ENCODE measurements around the gene MTHFR. TPM values are rescaled to one million over a fixed set of nuclear protein-coding genes. Genes with fewer than 3 reads are reported as not detected.
A peak's percentile ranks its signal among the peaks of the same experiment; 100 is the strongest.

The MTHFR gene
- total RNA-seq, 1 donor from 2014 or later, result 45.4 TPM

GRCh38 chr1:11793819-11794218 is 11.9 kb downstream of the MTHFR start:
- no peak overlapping the region for H3K27ac ChIP-seq

GRCh38 chr1:11792106-11792505 is 13.7 kb downstream of the MTHFR start:
- DNase-seq, result peak; percentile 76
- Histone ChIP-seq H3K9me3 (no peaks in the 10 kb centered on the region), H3K27ac (peak overlapping the region; percentile 90), H3K27me3 (no peaks in the 10 kb centered on the region), H3K4me1 (peaks cover 64% of the 10 kb centered on the region), H3K36me3 (peaks cover 37% of the 10 kb centered on the region), H3K4me3 (no peak overlapping the region)
- TF ChIP-seq, protein P1, sequence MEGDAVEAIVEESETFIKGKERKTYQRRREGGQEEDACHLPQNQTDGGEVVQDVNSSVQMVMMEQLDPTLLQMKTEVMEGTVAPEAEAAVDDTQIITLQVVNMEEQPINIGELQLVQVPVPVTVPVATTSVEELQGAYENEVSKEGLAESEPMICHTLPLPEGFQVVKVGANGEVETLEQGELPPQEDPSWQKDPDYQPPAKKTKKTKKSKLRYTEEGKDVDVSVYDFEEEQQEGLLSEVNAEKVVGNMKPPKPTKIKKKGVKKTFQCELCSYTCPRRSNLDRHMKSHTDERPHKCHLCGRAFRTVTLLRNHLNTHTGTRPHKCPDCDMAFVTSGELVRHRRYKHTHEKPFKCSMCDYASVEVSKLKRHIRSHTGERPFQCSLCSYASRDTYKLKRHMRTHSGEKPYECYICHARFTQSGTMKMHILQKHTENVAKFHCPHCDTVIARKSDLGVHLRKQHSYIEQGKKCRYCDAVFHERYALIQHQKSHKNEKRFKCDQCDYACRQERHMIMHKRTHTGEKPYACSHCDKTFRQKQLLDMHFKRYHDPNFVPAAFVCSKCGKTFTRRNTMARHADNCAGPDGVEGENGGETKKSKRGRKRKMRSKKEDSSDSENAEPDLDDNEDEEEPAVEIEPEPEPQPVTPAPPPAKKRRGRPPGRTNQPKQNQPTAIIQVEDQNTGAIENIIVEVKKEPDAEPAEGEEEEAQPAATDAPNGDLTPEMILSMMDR (IDR thresholded peaks at IDR 0.05), result no peak
- peak; percentile 42 for ATAC-seq
- intact Hi-C loops (cut with DNase I), result no loop called here

More at GRCh38 chr1:11793819-11794218, 11.9 kb downstream of the MTHFR start:
- intact Hi-C loops (cut with DNase I), result no loop called here
- Histone ChIP-seq H3K4me3 (no peak overlapping the region), H3K9me3 (no peaks in the 10 kb centered on the region), H3K36me3 (peaks cover 49% of the 10 kb centered on the region), H3K27me3 (no peaks in the 10 kb centered on the region), H3K4me1 (peaks cover 56% of the 10 kb centered on the region)
- TF ChIP-seq, protein P1 (IDR thresholded peaks at IDR 0.05), result no peak
- DNase-seq, result peak; percentile 58
- ATAC-seq, result no peak

- peaks cover 63% of the 10 kb centered on the region for H3K4me1 ChIP-seq
Observed at GRCh38 chr1:11790880-11791715, 14.7 kb downstream of the MTHFR start.

DNA sequence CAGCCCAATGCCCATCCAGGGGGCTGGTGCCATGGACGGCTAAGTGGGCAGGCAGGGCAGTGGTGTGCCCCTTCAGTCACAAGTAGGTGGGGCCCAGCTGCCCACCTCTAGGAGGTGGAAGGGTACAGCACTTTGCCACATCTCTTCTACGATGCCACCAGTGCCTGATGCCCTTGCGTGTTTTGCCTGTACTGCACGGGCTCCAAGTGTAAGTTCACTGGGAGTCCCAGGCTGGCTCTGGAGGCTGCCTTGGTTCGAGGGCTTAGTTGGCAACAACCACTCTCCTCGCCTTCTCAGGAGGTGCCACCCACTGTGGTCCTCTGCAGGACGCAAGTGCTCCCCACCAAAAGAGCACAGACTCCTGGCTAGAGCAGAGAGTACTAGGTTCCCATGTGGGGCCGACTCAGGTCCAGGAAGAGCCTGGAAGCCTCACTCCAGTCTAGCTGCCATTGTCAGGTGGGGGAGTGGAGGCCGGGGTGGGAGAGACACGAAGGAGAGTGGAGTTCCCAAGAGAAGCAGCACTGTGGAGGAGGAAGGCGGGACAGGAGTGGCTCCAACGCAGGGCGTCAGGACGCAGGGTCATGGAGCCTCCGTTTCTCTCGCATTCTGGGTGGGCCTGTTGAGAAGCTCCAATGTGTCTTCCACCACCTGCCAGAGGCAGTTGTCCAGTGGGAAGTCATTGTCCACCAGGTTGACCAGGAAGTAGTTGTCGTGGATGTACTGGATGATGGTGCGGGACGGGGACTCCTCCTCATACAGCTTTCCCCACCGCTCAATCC is 15.5 kb downstream of the MTHFR start:
- DNase-seq (no peak), ATAC-seq (no peak)
- peaks cover 71% of the 10 kb centered on the region for H3K4me1 ChIP-seq
- H3K4me3 ChIP-seq, result no peak overlapping the region
- peak overlapping the region; percentile 90 for H3K27ac ChIP-seq
- H3K36me3 ChIP-seq, result peaks cover 23% of the 10 kb centered on the region
- TF ChIP-seq, protein P1 (IDR thresholded peaks at IDR 0.05), result no peak
- no peaks in the 10 kb centered on the region for H3K27me3 ChIP-seq
- intact Hi-C loops (cut with DNase I), result no loop called here
- H3K9me3 ChIP-seq, result no peaks in the 10 kb centered on the region

More at GRCh38 chr1:11790880-11791715, 14.7 kb downstream of the MTHFR start:
- ATAC-seq (peak; percentile 84), DNase-seq (peak; percentile 88)
- Histone ChIP-seq H3K9me3 (no peaks in the 10 kb centered on the region), H3K27me3 (no peaks in the 10 kb centered on the region), H3K36me3 (peaks cover 31% of the 10 kb centered on the region), H3K4me3 (no peak overlapping the region), H3K27ac (peak overlapping the region; percentile 90)
- TF ChIP-seq, protein P1 (IDR thresholded peaks at IDR 0.05), result no peak
- intact Hi-C loops (cut with DNase I), result no loop called here

- H3K4me3 ChIP-seq, result no peak overlapping the region
- DNase-seq, result no peak
Observed at GRCh38 chr1:11789126-11790067, 16.4 kb downstream of the MTHFR start.

More at GRCh38 chr1:11789126-11790067, 16.4 kb downstream of the MTHFR start:
- no peak for ATAC-seq
- H3K9me3 ChIP-seq, result no peaks in the 10 kb centered on the region
- TF ChIP-seq, protein P1 (IDR thresholded peaks at IDR 0.05), result no peak
- H3K4me1 ChIP-seq, result peaks cover 80% of the 10 kb centered on the region
- peaks cover 14% of the 10 kb centered on the region for H3K36me3 ChIP-seq
- H3K27me3 ChIP-seq, result no peaks in the 10 kb centered on the region
- intact Hi-C loops (cut with DNase I), result no loop called here
- peak overlapping the region; percentile 90 for H3K27ac ChIP-seq
